Stimulated activated CD4-positive, alpha-beta T cell treated with anti-CD3 and anti-CD28 coated beads, Interleukin-1b, Interleukin-23, amount 100 ng/mL, for 48 hours (primary cell): ENCODE results near the gene METAP2.
"Not testable (repeated sequence)": the region's sequence is repeated elsewhere in the genome, so short reads cannot be mapped to it uniquely, and the experiment has no call there.

Experiments
- DNase-seq: peaks from one replicate; pipeline ENCODE4 v3.0.0-alpha.2; 2020

METAP2 gene

DNA sequence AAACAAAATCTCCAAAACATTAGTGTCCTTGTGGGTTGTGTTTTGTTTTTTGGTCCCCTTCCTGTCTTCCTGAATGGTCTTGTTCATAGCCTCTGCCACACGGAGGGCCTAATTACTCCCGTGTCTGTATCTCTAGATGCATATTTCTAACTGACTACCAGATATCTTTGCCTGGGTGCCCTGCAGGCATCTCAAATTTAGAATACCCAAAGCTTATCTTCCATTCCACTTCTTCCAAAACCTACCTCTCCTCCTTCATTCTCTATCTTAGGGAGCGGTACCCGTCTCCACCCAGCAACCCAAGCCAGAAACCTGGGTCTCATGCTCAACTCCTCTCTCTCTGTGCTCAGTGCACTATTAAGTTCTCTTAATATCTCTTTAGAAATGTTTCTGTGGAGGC is 10.9 kb upstream of the METAP2 start:
- DNase-seq: no peak

DNA sequence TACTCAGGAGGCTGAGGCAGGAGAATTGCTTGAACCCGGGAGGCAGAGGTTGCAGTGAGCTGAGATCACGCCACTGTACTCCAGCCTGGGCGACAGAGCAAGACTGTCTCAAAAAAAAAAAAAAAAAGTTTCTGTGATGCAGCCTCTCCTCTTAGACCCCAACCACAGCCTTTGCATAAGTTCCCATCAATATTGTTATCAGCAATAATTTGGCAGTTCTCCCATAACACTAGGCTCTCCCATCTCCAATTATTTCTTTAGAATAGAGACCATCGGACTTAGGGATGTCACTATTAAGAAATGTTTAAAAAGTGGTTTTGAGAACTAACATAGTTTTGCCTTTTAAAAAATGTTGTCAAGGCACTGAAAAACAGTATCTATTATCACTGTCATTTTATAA is 10.2 kb upstream of the METAP2 start:
- not testable (repeated sequence) for DNase-seq

DNA sequence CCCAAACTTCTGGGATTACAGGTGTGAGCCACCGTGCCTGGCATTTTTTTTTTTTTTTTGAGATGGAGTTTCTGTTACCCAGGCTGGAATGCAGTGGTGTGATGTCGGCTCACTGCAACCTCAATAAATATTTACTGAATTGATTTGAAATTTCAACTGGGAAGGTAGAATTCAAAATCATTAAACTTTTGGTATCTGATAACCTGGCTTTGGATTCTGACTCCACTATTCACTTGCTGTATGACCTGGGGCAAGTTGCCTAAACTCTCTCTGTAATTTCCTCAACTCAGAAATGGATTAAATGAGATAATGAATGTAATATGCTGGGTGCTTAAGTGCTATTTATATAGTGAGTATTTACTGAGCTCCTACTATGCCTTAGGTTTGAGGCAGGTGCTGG is 8.7 kb upstream of the METAP2 start:
- no peak for DNase-seq

DNA sequence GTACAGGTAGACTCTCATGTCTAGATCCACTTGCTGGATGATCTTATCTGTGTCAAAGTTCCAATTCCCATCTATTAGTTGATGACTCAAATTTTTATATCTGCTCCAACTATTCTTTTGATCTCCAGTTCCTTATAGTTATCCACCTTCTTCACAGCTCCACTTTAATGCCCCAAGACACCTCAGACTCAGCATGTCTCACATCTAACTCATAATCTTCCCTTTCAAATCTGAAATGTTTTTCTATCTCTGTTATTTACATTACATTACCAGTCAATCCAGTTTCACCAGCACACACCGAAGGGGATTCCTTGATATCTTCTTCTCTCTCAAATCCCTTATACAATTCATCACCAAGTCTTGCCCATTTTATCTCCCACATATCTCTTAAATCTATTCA is 3.7 kb upstream of the METAP2 start:
- DNase-seq: no peak

DNA sequence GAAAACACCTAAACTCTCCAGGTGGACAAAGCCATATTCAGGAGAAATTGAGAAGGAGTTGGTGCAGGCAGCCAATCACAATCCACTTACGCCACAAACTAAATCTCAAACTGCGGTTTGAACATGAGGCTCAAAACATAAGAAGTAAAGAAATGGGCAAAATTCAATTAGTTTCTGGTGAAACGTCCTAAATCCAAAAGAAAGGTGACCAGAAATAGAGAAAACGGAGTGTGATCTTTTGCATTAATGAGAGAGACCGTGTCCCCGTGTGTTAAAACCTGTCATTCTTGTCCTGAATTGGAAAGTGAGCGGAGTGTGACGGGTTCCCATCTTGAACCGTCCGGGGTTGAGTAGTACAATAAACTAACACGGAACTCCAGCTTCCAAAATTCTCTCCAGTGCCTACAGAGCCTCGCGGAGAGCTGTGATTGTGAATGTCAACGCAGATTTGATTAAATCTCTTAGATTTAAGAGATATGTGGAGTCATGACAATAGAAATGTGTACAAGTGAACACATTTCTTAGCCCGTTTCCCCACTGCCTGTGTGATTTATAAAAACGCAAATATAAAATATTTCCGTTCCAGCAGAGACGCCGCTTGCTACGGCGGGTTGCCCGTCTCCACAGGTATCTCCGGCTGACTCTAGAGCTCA is 595 bp upstream of the METAP2 start:
- DNase-seq: no peak

DNA sequence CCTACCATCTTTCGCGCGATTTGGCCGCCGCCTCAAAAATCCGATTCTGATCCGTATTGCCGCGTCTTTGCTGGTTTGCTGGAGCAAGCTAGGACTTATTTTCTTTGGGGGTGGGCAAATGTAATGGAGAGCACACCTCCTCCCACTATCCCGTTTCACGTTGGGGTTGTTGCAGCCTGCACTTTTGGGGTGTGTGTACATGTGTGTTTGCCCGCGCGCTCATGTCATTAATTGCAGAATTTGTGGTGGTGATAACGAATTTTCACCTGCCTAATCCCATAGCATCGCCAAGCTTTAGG is 657 bp downstream of the METAP2 start:
- DNase-seq: no peak

DNA sequence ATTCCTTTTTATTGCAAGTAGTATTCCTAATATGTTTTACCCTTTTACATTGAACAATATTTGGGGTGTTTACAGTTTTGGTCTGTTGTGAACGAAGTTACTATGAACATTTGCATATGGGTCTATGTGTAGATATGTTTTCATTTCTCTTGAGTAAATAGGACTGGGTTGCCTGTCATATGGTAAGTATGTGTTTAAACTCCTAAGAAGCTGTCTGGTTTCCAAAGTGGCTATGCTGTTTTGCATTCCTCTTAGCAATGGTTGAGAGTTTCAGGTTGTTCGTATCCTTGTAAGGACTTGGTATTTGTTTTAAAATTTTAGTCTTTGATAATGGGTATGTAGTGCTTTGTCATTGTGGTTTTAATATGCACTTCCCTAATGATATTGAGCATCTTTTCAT is 6.3 kb downstream of the METAP2 start:
- no peak for DNase-seq

DNA sequence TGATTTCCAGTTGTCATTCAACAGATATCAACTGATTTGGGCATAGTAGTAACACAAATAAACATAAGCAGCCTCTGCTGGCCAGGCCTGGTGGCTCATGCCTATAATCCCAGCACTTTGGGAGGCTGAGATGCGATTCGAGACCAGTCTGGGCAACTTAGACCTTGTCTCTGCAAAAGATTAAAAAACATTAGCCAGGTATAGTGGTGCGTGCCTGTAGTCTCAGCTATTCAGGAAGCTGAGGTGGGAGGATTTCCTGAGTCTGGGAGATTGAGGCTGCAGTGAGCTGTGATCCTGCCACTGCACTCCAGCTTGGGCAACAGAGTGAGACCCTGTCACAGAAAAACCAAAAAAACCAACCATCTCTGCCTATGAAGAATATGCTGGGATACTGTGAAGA is 7.1 kb downstream of the METAP2 start:
- DNase-seq: no peak

DNA sequence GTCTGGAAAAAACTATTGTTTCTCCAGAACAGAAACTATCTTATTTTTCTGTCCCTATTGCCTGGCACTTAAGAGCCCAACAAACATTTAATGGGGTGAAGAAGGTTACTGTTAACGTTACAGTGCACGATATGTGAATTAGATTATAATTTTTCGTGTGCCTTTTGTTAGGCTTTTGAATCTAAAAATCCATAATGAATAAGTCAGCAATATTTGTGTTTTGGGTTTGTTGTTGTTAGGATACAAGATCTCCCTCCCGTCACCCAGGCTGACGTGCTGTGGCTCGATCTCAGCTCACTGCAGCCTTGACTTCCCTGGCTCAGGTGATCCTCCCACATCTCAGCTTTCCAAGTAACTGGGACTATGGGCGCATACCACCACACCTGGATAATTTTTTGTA is 7.9 kb downstream of the METAP2 start:
- no peak for DNase-seq

DNA sequence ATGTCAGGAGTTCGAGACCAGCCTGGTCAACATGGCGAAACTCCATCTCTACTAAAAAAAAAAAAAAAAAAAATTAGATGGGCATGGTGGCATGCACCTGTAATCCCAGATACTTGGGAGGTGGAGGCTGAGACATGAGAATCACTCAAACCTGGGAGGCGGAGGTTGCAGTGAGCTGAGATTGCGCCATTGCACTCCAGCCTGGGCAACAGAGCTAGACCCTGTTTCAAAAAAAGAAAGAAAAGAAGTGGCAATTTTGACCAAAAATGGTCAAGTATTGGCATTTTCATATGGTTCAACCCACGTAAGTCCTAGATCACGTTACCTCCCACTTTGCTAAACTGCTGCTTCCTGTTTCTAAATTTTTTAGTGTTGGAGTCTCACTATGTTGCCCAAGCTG is 8.6 kb downstream of the METAP2 start:
- DNase-seq: not testable (repeated sequence)

DNA sequence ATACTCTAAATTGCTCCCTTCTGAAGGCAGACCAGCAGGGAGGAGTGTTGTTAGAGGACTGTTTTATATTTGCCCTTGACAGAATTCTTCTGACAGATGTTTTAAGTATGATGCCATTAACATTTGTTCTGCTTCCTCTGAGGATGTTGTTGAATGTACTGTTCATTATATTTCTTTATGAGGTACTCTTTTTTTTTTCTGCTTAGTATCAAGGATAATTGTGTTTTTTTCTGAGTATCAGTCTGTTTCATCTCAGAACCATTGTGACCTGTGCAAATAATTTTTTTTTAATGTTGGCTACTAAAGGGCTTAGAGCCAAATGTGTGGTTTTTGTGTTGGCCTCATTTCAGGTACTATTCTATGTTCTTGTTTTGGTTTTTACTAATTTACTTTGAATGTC is 10.6 kb downstream of the METAP2 start:
- DNase-seq: no peak

DNA sequence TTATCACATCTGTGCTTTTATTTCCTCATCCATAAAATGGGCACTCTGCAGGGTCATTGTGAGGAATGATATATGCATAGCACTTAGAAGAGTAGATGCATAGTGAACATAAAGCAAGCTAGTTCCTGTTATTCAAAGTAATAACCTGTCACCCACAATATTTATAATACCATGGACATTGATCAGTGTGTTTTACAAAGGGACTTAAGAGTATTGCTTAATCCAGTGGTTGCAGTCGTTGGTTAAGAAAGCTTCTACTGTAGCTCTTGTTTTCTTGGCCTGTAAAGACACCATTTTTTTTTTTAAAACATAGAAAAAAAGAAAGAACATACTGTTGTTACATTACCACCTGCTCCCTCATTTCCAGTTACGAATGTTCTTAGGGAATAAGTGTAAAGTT is 13.1 kb downstream of the METAP2 start:
- DNase-seq: no peak

DNA sequence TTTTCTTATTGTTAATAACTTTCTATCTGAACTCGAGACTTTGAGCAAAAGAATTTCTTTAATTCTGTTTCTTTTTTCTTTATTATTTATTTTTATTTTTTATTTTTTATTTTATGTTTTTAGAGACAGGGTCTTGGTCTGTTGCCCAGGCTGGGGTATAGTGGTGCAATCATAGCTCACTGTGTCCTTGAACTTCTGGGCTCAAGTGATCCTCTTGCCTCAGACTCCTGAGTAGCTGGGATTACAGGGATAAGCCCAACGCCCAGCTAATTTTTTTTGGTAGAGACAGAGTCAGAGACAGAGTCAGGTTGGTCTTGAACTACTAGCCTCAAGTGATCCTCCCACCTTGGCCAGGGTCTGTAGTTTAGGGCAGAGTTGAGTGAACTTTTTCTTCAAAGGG is 18.5 kb downstream of the METAP2 start:
- DNase-seq: no peak

DNA sequence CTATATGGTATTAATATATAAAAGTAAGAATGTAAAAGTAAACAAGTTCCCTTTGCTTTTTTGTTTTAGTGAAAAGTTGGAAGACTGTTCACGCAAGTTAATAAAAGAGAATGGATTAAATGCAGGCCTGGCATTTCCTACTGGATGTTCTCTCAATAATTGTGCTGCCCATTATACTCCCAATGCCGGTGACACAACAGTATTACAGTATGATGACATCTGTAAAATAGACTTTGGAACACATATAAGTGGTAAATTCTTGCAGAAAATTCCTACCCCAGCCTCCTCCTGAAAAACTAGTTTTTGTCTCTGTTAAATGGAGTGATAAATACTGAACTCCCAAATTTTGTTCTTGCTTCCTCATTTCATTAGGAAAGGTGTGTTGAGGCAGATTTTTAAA is 20.9 kb downstream of the METAP2 start:
- no peak for DNase-seq

DNA sequence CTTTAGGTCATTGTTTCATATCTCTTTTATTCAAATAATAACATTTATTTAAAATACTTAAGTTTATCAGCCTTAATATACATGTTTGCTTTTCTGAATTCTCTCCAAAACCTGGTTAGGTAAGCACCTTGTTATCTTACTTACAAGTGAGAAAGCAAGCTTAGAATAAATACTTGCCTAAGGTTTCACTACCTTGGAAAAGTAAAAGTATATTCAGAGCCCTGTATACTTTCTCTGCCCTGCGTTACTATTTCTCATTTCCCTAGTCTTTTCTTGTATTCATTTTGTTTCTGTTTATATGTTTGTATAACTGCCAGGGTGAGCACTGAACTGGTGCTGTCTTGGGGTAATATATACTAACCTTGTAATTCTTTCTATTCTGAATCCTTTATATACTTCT is 21.5 kb downstream of the METAP2 start:
- DNase-seq: no peak

DNA sequence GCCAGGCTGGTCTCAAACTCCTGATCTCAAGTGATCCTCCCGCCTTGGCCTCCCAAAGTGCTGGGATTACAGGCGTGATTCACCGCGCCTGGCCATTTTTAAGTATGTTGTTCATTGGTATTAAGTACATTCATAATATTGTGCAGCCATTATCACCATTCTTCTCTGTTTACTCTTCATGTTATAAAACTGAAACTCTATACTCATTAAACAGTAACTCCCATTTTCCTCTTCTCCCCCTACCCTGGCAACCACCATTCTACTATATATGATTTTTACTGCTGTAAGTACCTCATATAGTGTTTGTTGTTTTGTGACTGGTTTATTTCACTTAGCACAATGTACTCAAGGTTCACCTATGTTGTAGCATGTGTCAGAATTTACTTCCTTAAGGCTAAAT is 23.1 kb downstream of the METAP2 start:
- DNase-seq: no peak

DNA sequence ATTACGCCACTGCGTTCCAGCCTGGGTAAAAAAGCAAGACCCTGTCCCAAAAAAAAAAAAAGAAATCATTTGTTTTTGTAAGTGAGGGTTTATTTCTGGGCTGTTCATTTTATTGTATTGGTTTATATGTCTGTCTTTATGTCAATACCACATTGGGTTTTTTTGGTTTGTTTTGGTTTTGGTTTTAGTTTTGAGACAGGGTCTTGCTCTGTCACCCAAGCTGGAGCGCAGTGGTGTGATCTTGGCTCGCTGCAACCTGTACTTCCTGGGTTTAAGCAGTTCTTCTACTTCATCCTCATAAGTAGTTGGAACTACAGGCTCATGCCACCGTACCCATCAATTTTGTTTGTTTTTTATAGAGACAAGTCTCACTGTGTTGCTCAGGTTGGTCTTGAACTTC is 25.0 kb downstream of the METAP2 start:
- DNase-seq: no peak

DNA sequence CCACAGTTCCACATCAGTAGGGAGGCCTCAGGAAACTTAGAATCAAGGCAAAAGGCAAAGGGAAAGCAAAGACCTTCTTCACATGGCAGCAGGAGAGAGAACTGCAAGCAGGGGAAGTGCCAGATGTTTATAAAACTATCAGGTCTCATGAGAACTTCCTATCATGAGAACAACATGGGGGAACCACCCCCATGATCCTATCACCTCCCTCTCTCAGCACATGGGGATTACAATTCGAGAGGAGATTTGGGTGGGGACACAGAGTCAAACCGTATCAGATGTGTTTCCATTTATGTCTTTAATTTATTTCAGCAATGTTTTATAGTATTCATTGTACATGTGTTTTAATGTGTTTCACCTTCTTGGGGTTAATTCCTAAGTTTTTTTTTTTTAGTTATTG is 25.8 kb downstream of the METAP2 start:
- DNase-seq: no peak

DNA sequence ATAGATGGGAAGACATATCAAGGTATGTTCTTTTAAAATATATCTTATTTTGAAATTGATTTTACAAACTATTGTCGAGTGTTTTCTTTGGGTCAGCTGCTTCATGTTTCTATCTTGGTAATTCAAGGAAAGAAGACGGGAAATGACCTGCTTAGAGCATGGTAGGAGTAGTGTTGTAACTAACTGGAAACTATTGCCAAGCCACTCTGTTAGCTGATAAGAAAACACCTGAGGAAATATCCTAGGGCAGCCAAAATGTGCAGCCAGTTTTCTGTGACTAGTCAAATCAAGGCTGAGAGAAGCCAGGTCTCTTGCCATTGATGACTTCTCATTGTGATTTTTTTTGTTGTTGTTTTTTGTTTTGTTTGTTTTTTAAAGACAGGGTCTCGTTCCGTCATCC is 30.2 kb downstream of the METAP2 start:
- DNase-seq: no peak

DNA sequence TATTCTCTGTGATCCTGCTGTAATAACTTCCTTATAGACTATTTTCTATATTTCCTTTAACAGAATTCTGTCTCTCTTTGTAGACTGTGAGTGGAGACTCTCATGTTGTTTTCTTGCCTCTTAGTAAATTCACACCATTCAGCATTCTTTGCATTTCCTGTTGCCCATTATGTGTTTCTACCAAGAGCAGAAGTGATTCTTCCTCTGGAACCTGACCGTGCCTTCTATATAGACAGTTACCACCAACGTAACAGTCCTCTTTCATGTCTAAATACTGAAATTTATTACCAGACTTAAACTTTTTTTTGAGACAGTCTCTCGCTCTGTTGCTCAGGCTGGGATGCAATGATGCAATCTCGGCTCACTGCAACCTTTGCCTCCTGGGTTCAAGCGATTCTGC is 31.1 kb downstream of the METAP2 start:
- no peak for DNase-seq

DNA sequence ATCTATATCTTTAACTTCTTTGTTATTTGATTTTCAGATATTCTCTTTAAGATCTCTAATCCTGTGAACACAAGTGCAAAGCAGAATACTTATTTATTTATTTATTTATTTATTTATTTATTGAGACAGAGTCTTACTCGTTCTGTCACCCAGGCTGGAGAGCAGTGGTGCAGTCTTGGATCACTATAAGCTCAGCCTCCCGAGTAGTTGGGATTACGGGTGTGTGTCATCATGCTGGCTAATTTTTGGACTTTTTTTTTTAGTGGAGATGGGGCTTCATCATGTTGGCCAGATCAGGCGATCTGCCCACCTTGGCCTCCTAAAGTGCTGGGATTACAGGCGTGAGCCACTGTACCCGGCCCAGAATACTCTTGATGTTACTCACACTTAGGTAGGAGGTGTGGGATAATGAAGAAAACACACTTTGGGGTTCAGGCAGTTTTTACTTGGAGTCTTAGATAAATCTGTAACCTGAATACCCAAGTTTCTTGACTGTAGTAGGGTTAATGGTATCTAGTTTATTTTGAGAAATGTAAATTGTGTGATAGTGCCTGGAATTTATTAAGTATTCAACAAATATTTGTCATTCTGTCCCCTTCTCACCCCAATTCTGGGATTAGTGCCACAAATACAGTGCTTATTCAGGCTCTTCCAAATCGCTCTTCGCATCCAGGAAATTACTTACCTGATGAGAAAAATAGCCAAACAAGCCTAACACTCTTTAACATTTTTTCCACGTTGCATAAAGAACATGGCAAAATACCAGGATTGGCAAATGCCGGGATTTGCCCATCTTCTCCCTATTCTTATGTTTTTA is 33.0 kb downstream of the METAP2 start:
- DNase-seq: no peak

DNA sequence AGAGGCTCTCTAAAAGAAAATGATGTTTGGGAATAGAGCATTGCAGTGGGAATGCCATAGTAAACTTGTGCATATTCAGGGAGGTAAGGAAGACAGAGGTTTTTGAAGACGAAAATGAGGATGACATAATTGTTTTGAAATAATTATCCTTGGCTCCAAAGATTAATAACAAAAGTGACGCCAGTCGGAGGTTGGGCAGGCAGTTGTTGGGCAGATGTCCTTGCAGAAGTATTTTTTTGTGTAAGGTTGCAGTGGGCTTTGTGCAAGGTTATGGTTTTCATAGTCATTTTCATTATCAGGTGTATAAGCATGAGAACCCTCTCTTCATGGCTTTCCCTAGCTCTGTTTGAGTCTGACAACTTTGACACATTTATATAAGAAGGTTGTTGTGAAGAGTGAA is 35.3 kb downstream of the METAP2 start:
- DNase-seq: no peak

DNA sequence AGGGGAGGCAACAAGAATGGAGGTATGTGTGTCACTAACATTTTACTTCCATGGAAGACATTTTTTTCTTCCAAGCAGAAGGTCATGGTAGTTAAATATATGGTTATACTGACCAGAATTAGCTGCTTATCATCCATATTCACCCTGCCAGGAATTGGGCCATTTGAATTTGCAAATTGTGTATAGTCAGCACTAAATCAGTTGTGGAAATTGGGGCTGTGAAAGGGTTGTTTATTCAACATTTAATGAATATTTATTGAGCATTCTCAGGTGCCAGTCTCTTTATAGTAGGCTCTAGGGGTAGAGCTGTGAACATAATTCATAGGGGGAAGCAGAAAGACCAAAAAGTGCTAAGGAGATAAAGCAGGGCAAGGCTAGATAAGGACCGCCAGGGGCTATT is 38.0 kb downstream of the METAP2 start:
- DNase-seq: no peak

DNA sequence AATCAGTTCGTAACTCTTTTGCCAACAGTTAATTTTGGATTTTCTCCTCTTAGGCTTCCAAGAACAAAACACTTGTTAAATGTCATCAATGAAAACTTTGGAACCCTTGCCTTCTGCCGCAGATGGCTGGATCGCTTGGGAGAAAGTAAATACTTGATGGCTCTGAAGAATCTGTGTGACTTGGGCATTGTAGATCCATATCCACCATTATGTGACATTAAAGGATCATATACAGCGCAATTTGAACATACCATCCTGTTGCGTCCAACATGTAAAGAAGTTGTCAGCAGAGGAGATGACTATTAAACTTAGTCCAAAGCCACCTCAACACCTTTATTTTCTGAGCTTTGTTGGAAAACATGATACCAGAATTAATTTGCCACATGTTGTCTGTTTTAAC is 39.6 kb downstream of the METAP2 start:
- DNase-seq: no peak

DNA sequence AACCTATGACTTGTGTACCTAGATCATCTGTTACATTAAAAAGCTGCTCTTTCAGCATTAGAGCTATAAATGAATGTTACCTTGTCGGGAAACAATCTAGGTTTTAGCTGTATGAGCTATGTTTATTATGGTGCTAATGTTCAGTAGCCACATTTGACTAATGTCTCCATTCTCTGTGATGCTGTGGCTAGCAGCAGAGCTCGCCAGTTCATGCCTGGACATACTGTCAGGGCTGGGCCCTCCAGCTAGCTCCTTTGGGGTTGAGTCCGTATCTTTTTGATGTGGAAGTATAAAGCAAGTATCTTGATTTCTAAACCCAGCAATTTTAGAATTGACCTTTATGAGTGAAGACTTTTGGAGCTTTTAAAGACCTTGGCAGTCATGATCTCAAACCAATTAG is 41.2 kb downstream of the METAP2 start:
- no peak for DNase-seq
